HG03558 (cell line): Measurements from ENCODE around the gene LRRK1.

Source experiments
- ATAC-seq: cut with Tn5 transposase; IDR thresholded peaks from one replicate; pipeline ENCODE4 v1.9.1; 2021; ENCODE audit warnings: moderate number of reproducible peaks; ENCODE audit not compliant: unreplicated experiment; ENCODE audit errors: extremely low read depth

LRRK1 gene

GRCh38 chr15:101018450-101018849 is 99.3 kb downstream of the LRRK1 start:
- ATAC-seq, result no peak

GRCh38 chr15:101019366-101019896 is 100.3 kb downstream of the LRRK1 start:
- ATAC-seq, result no peak

GRCh38 chr15:101020451-101020850 is 101.3 kb downstream of the LRRK1 start:
- no peak for ATAC-seq

GRCh38 chr15:101020945-101021344 is 101.8 kb downstream of the LRRK1 start:
- no peak for ATAC-seq

- no peak for ATAC-seq
These were observed 103.1 kb downstream of the LRRK1 start for GRCh38 chr15:101022306-101022705.

- ATAC-seq, result no peak
These were observed 103.7 kb downstream of the LRRK1 start for GRCh38 chr15:101022876-101023275.

GRCh38 chr15:101023501-101024072 is 104.4 kb downstream of the LRRK1 start:
- ATAC-seq, result no peak

GRCh38 chr15:101024073-101024695 is 105.0 kb downstream of the LRRK1 start:
- ATAC-seq, result no peak

GRCh38 chr15:101024706-101025500 is 105.7 kb downstream of the LRRK1 start:
- no peak for ATAC-seq

GRCh38 chr15:101025501-101025885 is 106.3 kb downstream of the LRRK1 start:
- no peak for ATAC-seq

GRCh38 chr15:101025896-101026631 is 106.9 kb downstream of the LRRK1 start:
- ATAC-seq, result no peak

- no peak for ATAC-seq
These were observed 107.6 kb downstream of the LRRK1 start for GRCh38 chr15:101026656-101027272.

- ATAC-seq, result no peak
These were observed 108.2 kb downstream of the LRRK1 start for GRCh38 chr15:101027273-101027901.

- no peak for ATAC-seq
These were observed 108.8 kb downstream of the LRRK1 start for GRCh38 chr15:101027920-101028319.

- ATAC-seq, result no peak
These were observed 109.2 kb downstream of the LRRK1 start for GRCh38 chr15:101028321-101028720.

GRCh38 chr15:101028772-101029438 is 109.7 kb downstream of the LRRK1 start:
- ATAC-seq, result no peak

- ATAC-seq, result no peak
These were observed 111.0 kb downstream of the LRRK1 start for GRCh38 chr15:101029971-101030661.

- ATAC-seq, result no peak
These were observed 112.1 kb downstream of the LRRK1 start for GRCh38 chr15:101031213-101031612.

- ATAC-seq, result no peak
These were observed 114.6 kb downstream of the LRRK1 start for GRCh38 chr15:101033801-101034200.
